Measurements from ENCODE around the gene OST4.

The OST4 gene

GRCh38 chr2:27085062-27085672 is 13.7 kb upstream of the OST4 start:
- DNase-seq (ENCODE audit: low spot score), result no peak
- TF ChIP-seq CTCF (IDR thresholded peaks at IDR 0.05; ENCODE audit: extremely low read depth, missing control alignments), result no peak

DNA sequence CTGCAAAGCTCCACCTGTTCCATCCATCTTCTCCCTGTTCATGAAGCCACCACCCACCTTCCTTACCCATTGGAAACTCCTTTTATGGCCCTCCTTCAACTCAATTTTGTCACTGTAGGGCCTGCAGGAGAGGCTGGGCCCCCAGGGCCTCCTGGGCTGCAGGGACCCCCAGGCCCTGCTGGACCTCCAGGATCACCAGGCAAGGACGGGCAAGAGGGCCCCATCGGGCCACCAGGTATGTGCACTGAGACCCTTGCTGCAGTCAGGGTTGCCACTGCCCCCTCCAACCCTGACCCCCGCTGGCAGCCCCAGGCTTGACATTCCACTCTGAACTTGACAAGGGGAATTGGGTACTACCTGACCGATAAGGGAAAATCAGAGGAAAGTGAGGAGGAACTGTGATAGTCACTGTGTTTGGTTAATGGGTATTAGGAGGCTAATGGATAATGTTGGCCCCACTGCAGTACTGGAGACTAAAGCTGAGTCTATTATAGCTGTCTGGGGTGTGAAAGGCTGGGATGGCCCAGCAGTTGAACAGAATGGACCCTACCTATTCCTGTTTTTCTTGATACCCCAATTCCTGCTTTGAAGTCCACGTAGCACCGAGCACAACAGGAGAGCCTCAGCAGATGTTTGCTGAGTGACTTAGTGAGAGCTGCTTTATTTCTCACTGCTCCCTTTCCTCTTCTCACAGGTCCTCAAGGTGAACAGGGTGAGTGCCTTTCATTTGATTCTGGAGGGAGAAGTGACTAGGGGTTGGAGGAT is 13.0 kb upstream of the OST4 start:
- no peak for TF ChIP-seq CTCF (IDR thresholded peaks at IDR 0.05; ENCODE audit: extremely low read depth, missing control alignments)
- DNase-seq (ENCODE audit: low spot score), result no peak

GRCh38 chr2:27083410-27084296 is 12.2 kb upstream of the OST4 start:
- TF ChIP-seq CTCF (IDR thresholded peaks at IDR 0.05; ENCODE audit: extremely low read depth, missing control alignments), result no peak
- no peak for DNase-seq (ENCODE audit: low spot score)

DNA sequence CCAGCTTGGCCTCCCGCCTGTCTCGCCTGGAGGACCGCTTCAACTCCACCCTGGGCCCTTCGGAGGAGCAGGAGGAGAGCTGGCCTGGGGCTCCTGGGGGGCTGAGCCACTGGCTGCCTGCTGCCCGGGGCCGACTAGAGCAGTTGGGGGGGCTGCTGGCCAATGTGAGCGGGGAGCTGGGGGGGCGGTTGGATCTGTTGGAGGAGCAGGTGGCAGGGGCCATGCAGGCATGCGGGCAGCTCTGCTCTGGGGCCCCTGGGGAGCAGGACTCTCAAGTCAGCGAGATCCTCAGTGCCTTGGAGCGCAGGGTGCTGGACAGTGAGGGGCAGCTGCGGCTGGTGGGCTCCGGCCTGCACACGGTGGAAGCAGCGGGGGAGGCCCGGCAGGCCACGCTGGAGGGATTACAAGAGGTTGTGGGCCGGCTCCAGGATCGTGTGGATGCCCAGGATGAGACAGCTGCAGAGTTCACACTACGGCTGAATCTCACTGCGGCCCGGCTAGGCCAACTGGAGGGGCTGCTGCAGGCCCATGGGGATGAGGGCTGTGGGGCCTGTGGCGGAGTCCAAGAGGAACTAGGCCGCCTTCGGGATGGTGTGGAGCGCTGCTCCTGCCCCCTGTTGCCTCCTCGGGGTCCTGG is 11.4 kb upstream of the OST4 start:
- DNase-seq (ENCODE audit: low spot score), result no peak
- TF ChIP-seq CTCF (IDR thresholded peaks at IDR 0.05; ENCODE audit: extremely low read depth, missing control alignments), result no peak

DNA sequence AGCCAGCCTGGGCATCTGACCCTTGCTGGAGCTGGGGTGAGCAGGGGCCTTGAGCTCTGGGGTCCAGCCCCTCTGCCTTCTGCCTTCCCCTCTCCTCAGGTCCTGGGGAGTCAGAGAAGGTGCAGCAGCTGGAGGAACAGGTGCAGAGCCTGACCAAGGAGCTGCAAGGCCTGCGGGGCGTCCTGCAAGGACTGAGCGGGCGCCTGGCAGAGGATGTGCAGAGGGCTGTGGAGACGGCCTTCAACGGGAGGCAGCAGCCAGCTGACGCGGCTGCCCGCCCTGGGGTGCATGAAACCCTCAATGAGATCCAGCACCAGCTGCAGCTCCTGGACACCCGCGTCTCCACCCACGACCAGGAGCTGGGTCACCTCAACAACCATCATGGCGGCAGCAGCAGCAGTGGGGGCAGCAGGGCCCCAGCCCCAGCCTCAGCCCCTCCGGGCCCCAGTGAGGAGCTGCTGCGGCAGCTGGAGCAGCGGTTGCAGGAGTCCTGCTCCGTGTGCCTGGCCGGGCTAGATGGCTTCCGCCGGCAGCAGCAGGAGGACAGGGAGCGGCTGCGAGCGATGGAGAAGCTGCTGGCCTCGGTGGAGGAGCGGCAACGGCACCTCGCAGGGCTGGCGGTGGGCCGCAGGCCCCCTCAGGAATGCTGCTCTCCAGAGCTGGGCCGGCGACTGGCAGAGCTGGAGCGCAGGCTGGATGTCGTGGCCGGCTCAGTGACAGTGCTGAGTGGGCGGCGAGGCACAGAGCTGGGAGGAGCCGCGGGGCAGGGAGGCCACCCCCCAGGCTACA is 10.7 kb upstream of the OST4 start:
- no peak for DNase-seq (ENCODE audit: low spot score)
- TF ChIP-seq CTCF (IDR thresholded peaks at IDR 0.05; ENCODE audit: extremely low read depth, missing control alignments), result no peak

- TF ChIP-seq CTCF (IDR thresholded peaks at IDR 0.05; ENCODE audit: extremely low read depth, missing control alignments), result no peak
- no peak for DNase-seq (ENCODE audit: low spot score)
These were observed 9.1 kb upstream of the OST4 start for GRCh38 chr2:27080603-27080936.

Data from GM20000 (cell line).